Smooth muscle cell (in vitro differentiated cells): ENCODE results near the gene TP53. TPM values are rescaled to one million over a fixed set of nuclear protein-coding genes. Genes with fewer than 3 reads are reported as not detected.

Source experiments
- DNase-seq: peaks from one replicate; lab custom pipeline; 2025; ENCODE audit not compliant: unreplicated experiment; lab: John Stamatoyannopoulos, UW
- H2AFZ ChIP-seq: fragments of 200-600 bp; sonication (generic); 2 replicates; pipeline ENCODE4 v1.6.0; 2016; ENCODE audit warnings: antibody characterized with exemption, low read depth, mild to moderate bottlenecking
- H3F3A ChIP-seq: fragments of 200-600 bp; sonication (generic); 2 replicates; pipeline ENCODE4 v1.6.0; 2017; ENCODE audit warnings: antibody characterized with exemption, low read depth
- H3K27ac ChIP-seq: fragments of 200-600 bp; sonication (generic); 2 replicates; pipeline ENCODE4 v1.5.1; 2016; ENCODE audit warnings: low read depth, mild to moderate bottlenecking
- H3K27me3 ChIP-seq: fragments of 200-600 bp; sonication (generic); 2 replicates; pipeline ENCODE4 v1.6.1; 2016; ENCODE audit warnings: low read depth, mild to moderate bottlenecking
- H3K36me3 ChIP-seq: fragments of 200-600 bp; sonication (generic); 2 replicates; pipeline ENCODE4 v1.5.1; 2016; ENCODE audit warnings: low read depth
- H3K4me1 ChIP-seq: fragments of 200-600 bp; sonication (generic); 2 replicates; pipeline ENCODE4 v1.5.1; 2016; ENCODE audit warnings: low read depth
- H3K4me2 ChIP-seq: fragments of 200-600 bp; sonication (generic); 2 replicates; pipeline ENCODE4 v1.6.0; 2016; ENCODE audit warnings: mild to moderate bottlenecking
- H3K4me3 ChIP-seq: fragments of 200-600 bp; sonication (generic); 2 replicates; pipeline ENCODE4 v1.5.1; 2016; ENCODE audit warnings: mild to moderate bottlenecking
- H3K79me2 ChIP-seq: fragments of 200-600 bp; sonication (generic); 2 replicates; pipeline ENCODE4 v1.6.0; 2016; ENCODE audit warnings: low read depth, mild to moderate bottlenecking
- H3K9ac ChIP-seq: fragments of 200-600 bp; sonication (generic); 2 replicates; pipeline ENCODE4 v1.6.0; 2016; ENCODE audit warnings: low read depth
- H3K9me3 ChIP-seq: fragments of 200-600 bp; sonication (generic); replicated peaks from 2 replicates; pipeline ENCODE4 v1.5.1; 2016; ENCODE audit warnings: low read depth
- H4K20me1 ChIP-seq: fragments of 200-600 bp; sonication (generic); 2 replicates; pipeline ENCODE4 v1.6.0; 2016; ENCODE audit warnings: low read depth
- WGBS: methylation state at CpG from one replicate; pipeline ENCODE4 v1.1.7; 2016; ENCODE audit warnings: low lambda C conversion rate; 5-methylcytosine and 5-hydroxymethylcytosine counted together
- polyA plus RNA-seq: library from polyadenylated mRNA; unstranded; fragments of >200 nt; fragmentation: Nextera tagmentation; extraction: Ambion mirVana; gene quantifications from 2 replicates; pipeline ENCODE4 v1.2.1, GENCODE V29; 2016
- total RNA-seq: library from RNA; depleted of rRNA; stranded (reverse); fragments of >200 nt; gene quantifications from 2 replicates; pipeline ENCODE4 v1.2.3, GENCODE V29; 2014
- TF ChIP-seq, protein P1 (sequence below): fragments of 200-600 bp; sonication (generic); IDR thresholded peaks from 2 replicates; pipeline ENCODE4 v1.5.1; 2017; ENCODE audit warnings: borderline replicate concordance, mild to moderate bottlenecking, antibody characterized with exemption; ENCODE audit not compliant: insufficient read depth, poor library complexity, severe bottlenecking

Gene TP53
- total and polyA plus RNA-seq, 2 experiments from 2014 or later = 21.1 to 55.1 TPM

DNA sequence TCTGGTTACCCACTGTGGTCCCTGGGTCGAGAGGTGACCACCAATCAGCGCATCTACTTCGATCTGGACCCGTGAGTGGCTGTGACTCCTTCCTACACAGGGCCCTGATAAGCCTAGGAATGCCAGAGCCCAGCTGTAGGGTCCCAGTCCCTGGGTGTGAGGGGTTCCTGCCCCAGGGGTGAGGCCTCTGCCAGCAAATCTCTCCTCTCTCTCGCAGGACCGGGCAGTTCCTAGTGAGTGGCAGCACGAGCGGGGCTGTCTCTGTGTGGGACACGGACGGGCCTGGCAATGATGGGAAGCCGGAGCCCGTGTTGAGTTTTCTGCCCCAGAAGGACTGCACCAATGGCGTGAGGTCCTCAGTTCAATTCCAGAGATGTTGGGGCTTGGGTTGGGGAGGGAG is 15.5 kb upstream of the TP53 start:
- Histone ChIP-seq H3K36me3 (no peaks in the 10 kb centered on the region), H3K79me2 (no peaks in the 10 kb centered on the region), H2AFZ (no peak overlapping the region), H3K9me3 (no peaks in the 10 kb centered on the region), H3K4me1 (peaks cover 22% of the 10 kb centered on the region), H3K4me3 (no peak overlapping the region), H3F3A (no peaks in the 10 kb centered on the region), H4K20me1 (no peaks in the 10 kb centered on the region), H3K4me2 (no peak overlapping the region), H3K9ac (no peak overlapping the region), H3K27ac (no peak overlapping the region), H3K27me3 (no peaks in the 10 kb centered on the region)
- WGBS = 92% methylated on average over 13 of the region's 13 CpGs
- TF ChIP-seq, protein P1, sequence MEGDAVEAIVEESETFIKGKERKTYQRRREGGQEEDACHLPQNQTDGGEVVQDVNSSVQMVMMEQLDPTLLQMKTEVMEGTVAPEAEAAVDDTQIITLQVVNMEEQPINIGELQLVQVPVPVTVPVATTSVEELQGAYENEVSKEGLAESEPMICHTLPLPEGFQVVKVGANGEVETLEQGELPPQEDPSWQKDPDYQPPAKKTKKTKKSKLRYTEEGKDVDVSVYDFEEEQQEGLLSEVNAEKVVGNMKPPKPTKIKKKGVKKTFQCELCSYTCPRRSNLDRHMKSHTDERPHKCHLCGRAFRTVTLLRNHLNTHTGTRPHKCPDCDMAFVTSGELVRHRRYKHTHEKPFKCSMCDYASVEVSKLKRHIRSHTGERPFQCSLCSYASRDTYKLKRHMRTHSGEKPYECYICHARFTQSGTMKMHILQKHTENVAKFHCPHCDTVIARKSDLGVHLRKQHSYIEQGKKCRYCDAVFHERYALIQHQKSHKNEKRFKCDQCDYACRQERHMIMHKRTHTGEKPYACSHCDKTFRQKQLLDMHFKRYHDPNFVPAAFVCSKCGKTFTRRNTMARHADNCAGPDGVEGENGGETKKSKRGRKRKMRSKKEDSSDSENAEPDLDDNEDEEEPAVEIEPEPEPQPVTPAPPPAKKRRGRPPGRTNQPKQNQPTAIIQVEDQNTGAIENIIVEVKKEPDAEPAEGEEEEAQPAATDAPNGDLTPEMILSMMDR = no peak
- DNase-seq = no peak

DNA sequence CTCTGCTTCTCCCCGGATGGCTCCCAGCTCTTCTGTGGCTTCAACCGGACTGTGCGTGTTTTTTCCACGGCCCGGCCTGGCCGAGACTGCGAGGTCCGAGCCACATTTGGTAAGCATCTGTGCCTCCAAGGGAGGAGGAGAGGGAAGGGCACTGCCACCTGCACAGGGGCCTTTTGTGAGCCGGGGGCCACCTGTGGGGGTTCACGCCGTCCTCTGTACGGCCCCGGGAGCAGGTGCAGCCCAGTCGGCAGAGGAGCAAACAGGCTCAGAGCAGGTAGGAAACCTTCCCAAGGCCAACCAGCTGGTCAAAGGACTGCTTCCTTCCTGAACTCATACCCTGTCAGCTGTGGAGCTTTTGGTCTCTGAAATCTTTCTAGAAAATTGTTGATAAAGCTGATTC is 14.4 kb upstream of the TP53 start:
- H3K27me3 ChIP-seq = no peaks in the 10 kb centered on the region
- TF ChIP-seq, protein P1 = no peak
- peaks cover 22% of the 10 kb centered on the region for H3K4me1 ChIP-seq
- no peaks in the 10 kb centered on the region for H3K9me3 ChIP-seq
- 97% methylated on average over 14 of the region's 14 CpGs for WGBS
- H3K9ac ChIP-seq = no peak overlapping the region
- no peaks in the 10 kb centered on the region for H4K20me1 ChIP-seq
- H3K27ac ChIP-seq = no peak overlapping the region
- no peaks in the 10 kb centered on the region for H3F3A ChIP-seq
- H2AFZ ChIP-seq = no peak overlapping the region
- no peak for DNase-seq
- no peaks in the 10 kb centered on the region for H3K79me2 ChIP-seq
- no peak overlapping the region for H3K4me3 ChIP-seq
- H3K4me2 ChIP-seq = no peak overlapping the region
- H3K36me3 ChIP-seq = no peaks in the 10 kb centered on the region

DNA sequence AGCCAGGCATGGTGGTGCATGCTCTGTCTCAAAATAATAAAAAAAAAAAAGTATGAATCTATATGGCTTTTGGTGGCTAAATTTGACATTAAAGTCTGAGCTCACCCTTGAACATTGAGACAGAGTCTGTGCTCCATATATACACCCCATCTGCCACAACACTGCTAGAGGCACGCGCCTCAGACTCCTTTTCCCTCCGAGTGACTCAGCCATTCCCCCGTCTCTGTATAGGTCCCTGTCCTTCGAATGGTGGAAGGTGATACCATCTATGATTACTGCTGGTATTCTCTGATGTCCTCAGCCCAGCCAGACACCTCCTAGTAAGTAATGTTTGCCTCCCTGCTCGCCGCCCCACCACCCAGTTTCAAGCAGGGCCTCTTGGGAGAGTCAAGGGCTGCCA is 13.2 kb upstream of the TP53 start:
- Histone ChIP-seq H3K4me3 (no peak overlapping the region), H3K9me3 (no peaks in the 10 kb centered on the region), H3K4me2 (no peak overlapping the region), H3K27me3 (no peaks in the 10 kb centered on the region), H3K79me2 (no peaks in the 10 kb centered on the region), H3K4me1 (peaks cover 13% of the 10 kb centered on the region), H3K27ac (no peak overlapping the region), H4K20me1 (no peaks in the 10 kb centered on the region), H3K36me3 (no peaks in the 10 kb centered on the region), H2AFZ (no peak overlapping the region), H3K9ac (no peak overlapping the region), H3F3A (no peaks in the 10 kb centered on the region)
- no peak for DNase-seq
- TF ChIP-seq, protein P1 = no peak
- WGBS = 92% methylated on average over 7 of the region's 7 CpGs

DNA sequence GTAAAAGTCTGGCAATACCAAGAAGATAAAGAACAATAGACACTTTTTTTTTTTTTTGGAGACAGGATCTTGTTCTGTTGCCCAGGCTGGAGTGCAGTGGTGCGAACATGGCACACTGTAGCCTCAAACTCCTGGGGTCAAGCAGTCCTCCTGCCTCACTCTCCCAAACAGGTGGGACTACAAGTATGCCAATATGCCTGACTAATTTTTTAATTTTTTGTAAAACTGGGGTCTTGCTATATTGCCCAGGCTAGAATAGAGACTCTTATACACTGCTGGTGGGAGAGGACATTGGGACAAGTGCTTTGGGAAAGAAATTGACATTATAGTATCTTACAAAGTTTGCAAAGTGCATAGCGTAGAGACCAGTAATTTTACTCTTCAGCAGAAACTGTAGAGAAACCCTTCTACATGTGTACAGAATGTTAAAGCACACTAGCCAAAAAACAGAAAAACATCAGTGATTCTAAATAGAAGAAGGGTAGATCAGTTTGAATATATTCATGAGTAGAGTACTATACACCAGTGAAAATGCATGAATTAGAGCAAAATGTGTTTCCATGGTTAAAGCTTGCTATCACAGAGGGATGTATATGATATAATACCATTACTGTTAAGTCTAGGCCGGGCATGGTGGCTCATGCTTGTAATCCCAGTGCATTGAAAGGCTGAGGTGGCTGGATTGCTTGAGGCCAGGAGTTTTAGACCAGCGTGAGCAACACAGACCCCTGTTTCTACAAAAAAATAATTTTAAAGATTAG is 10.7 kb upstream of the TP53 start:
- TF ChIP-seq, protein P1 = no peak
- H3K27me3 ChIP-seq = no peaks in the 10 kb centered on the region
- no peaks in the 10 kb centered on the region for H3K79me2 ChIP-seq
- no peak overlapping the region for H3K9ac ChIP-seq
- H3K27ac ChIP-seq = no peak overlapping the region
- H4K20me1 ChIP-seq = no peaks in the 10 kb centered on the region
- no peaks in the 10 kb centered on the region for H3K9me3 ChIP-seq
- H3K4me3 ChIP-seq = no peak overlapping the region
- H2AFZ ChIP-seq = no peak overlapping the region
- H3K4me2 ChIP-seq = no peak overlapping the region
- no peaks in the 10 kb centered on the region for H3K36me3 ChIP-seq
- no peaks in the 10 kb centered on the region for H3F3A ChIP-seq
- no peaks in the 10 kb centered on the region for H3K4me1 ChIP-seq
- WGBS = over 99% methylated on average over 4 of the region's 4 CpGs
- no peak for DNase-seq
